Ovary (tissue), 9 donors: ENCODE results near the gene MAOB. TPM values are rescaled to one million over a fixed set of nuclear protein-coding genes. Genes with fewer than 3 reads are reported as not detected.

ENCODE experiments used
- DNase-seq, 5 donors: peaks; one replicate each; pipeline ENCODE4 v3.0.0-alpha.2; 2019 to 2020
- H3K27ac ChIP-seq, 2 donors: fragments of 200-600 bp; one replicate each; pipeline versions ENCODE4 v1.5.1 to v1.8.0; 2019 to 2022
- H3K27me3 ChIP-seq: fragments of 200-600 bp; one replicate; pipeline ENCODE4 v1.8.0; 2022
- H3K36me3 ChIP-seq: fragments of 200-600 bp; sonication (generic); one replicate; pipeline ENCODE4 v1.5.1; 2019
- H3K4me1 ChIP-seq: one replicate; pipeline ENCODE4 v1.8.1; 2013; ENCODE audit warnings: mild to moderate bottlenecking, moderate library complexity; ENCODE audit not compliant: insufficient read depth
- H3K4me3 ChIP-seq: fragments of 200-600 bp; sonication (generic); one replicate; pipeline ENCODE4 v1.5.1; 2017
- H3K9me3 ChIP-seq, 2 donors: fragments of 200-600 bp in 1 of 2; sonication (generic) in 1 of 2; one replicate each; pipeline versions ENCODE4 v1.5.1 to v1.8.1; 2013 to 2019; ENCODE audit warnings: mild to moderate bottlenecking in 1 of 2, moderate library complexity in 1 of 2
- EP300 ChIP-seq: sonication (generic); formaldehyde crosslinking; IDR thresholded peaks from one replicate; pipeline ENCODE4 v1.6.1; 2017; ENCODE audit warnings: antibody characterized with exemption
- POLR2A ChIP-seq: fragments of 450-650 bp; IDR thresholded peaks from one replicate; pipeline ENCODE4 v1.6.1; 2017; ENCODE audit warnings: antibody characterized with exemption, mild to moderate bottlenecking, moderate library complexity
- WGBS, 3 donors: extraction: QIAGEN DNeasy Blood & Tissue Kit in 1 of 3; methylation state at CpG; one replicate each; pipeline versions ENCODE4 v1.1.5 to v1.1.7; 2013 to 2017; 5-methylcytosine and 5-hydroxymethylcytosine counted together
- intact Hi-C, 4 donors: fragments of 100-400 bp; cut with DNase I; formaldehyde crosslinking; loops; one replicate each; pipeline versions ENCODE4 v1.11.0 to v1.15.1; 2022 to 2023
- polyA plus RNA-seq, 2 donors: library from polyadenylated mRNA; stranded (reverse); fragments of 200-250 nt in 1 of 2; fragments of 350-450 nt in 1 of 2; fragmentation: Illumina TruSeq in 1 of 2; extraction: RNeasy Lipid Tissue Mini Kit (QIAGEN cat#74804) in 1 of 2; gene quantifications; one replicate each; pipeline ENCODE4 v1.2.3, GENCODE V29; 2013 to 2014
- total RNA-seq, 7 donors: library from RNA; depleted of rRNA in 2 of 7; stranded (reverse); fragments of >200 nt in 2 of 7; fragmentation: NEBNext Ultra II Directional in 3 of 7; extraction: Animal tissue kit (Norgen Biotek cat#: 25700) in 3 of 7; gene quantifications; one replicate each; pipeline versions ENCODE4 v1.1.0 to v1.2.4, GENCODE V29; 2016 to 2023
- TF ChIP-seq, protein P1 (sequence below), 3 donors: fragments of 450-650 bp in 2 of 3; fragments of 200-600 bp in 1 of 3; IDR thresholded peaks; one replicate each; pipeline versions ENCODE4 v1.5.1 to v1.8.0; 2016 to 2022; ENCODE audit warnings: antibody characterized with exemption in 3 of 3, mild to moderate bottlenecking in 1 of 3
- donor health status: DM: no; HTN: no; CAD: no; lungs with moderate emphysema.
- donor health status: DM: no; HTN: no; CAD: no.
- donor health status: Bipolar disorder and iron deficiency.
- donor health status: DM: yes; HTN: yes; CAD: no.
- donor health status: DM: no; HTN: no; CAD: no.
- donor health status: DM: yes; HTN: yes; CAD: no.

MAOB gene
- total and polyA plus RNA-seq, 9 donors: 57.2 to 322 (median 180) TPM

GRCh38 chrX:43720961-43721360 is 161.3 kb downstream of the MAOB start:
- Histone ChIP-seq H3K36me3 (no peaks in the 10 kb centered on the region), H3K27ac (no peak overlapping the region), H3K27me3 (no peaks in the 10 kb centered on the region), H3K4me3 (no peak overlapping the region), H3K4me1 (no peaks in the 10 kb centered on the region), H3K9me3 (no peaks in the 10 kb centered on the region)
- intact Hi-C loops: no loop called here
- no peak for DNase-seq
- TF ChIP-seq POLR2A (no peak), EP300 (no peak)
- TF ChIP-seq, protein P1, sequence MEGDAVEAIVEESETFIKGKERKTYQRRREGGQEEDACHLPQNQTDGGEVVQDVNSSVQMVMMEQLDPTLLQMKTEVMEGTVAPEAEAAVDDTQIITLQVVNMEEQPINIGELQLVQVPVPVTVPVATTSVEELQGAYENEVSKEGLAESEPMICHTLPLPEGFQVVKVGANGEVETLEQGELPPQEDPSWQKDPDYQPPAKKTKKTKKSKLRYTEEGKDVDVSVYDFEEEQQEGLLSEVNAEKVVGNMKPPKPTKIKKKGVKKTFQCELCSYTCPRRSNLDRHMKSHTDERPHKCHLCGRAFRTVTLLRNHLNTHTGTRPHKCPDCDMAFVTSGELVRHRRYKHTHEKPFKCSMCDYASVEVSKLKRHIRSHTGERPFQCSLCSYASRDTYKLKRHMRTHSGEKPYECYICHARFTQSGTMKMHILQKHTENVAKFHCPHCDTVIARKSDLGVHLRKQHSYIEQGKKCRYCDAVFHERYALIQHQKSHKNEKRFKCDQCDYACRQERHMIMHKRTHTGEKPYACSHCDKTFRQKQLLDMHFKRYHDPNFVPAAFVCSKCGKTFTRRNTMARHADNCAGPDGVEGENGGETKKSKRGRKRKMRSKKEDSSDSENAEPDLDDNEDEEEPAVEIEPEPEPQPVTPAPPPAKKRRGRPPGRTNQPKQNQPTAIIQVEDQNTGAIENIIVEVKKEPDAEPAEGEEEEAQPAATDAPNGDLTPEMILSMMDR (IDR thresholded peaks at IDR 0.05): no peak
- 62 to 69% (median 64%) methylated on average over 1 of the region's 1 CpG for WGBS, 3 donors

- Histone ChIP-seq H3K9me3 (no peaks in the 10 kb centered on the region), H3K4me3 (no peak overlapping the region), H3K4me1 (no peaks in the 10 kb centered on the region), H3K27me3 (no peaks in the 10 kb centered on the region), H3K27ac (no peak overlapping the region), H3K36me3 (no peaks in the 10 kb centered on the region)
- TF ChIP-seq EP300 (no peak), POLR2A (no peak)
- TF ChIP-seq, protein P1 (IDR thresholded peaks at IDR 0.05): no peak
- intact Hi-C loops: no loop called here
- no peak for DNase-seq
- WGBS, 3 donors: 64 to 70% (median 70%) methylated on average over 3 of the region's 3 CpGs
These were observed 162.2 kb downstream of the MAOB start for GRCh38 chrX:43720082-43720481.

DNA sequence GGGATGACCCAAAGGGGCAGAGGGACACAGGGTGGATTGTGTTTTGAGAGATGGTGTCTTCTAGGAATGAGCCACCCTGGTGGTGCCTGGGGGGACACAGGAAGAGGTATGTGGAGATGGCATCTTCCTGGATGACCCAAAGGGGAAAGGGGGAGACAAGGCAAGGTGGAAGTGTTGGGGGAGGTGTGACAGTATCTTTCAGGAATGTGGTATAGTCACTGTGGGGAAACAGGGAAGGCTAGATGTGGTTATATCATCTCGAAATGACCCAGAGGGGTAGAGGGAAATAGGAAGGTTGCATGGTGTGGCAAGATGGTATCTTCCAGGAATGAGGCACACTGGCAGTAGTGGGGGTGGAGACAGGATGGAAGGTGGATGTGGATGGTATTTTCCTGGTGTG is 163.3 kb downstream of the MAOB start:
- Histone ChIP-seq H3K9me3 (no peaks in the 10 kb centered on the region), H3K27ac (no peak overlapping the region), H3K27me3 (no peaks in the 10 kb centered on the region), H3K4me3 (no peak overlapping the region), H3K36me3 (no peaks in the 10 kb centered on the region), H3K4me1 (no peaks in the 10 kb centered on the region)
- WGBS, 3 donors: 53 to 80% (median 58%) methylated on average over 1 of the region's 1 CpG
- intact Hi-C loops: no loop called here
- no peak for DNase-seq
- TF ChIP-seq POLR2A: no peak
- TF ChIP-seq, protein P1 (IDR thresholded peaks at IDR 0.05): no peak
- no peak for TF ChIP-seq EP300

DNA sequence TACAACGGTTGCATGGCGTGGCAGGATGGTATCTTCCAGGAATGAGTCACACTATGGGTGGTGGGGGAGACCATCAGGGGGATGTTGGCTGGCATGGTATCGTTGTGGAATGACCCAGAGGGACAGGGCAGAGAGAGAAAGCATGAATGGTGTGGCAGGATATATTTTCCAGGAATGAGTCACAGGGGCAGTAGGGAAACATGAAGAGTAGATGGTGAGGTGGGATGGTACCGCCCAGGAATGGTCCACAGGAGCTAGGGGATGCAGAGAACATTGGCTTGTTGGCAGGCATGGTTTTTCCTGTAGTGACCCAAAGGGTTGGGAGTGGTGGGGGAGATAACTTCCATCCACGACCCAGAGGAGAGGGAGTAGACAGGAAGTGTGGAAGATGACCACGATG is 163.7 kb downstream of the MAOB start:
- TF ChIP-seq POLR2A: no peak
- no peak for TF ChIP-seq EP300
- TF ChIP-seq, protein P1 (IDR thresholded peaks at IDR 0.05): no peak
- Histone ChIP-seq H3K36me3 (no peaks in the 10 kb centered on the region), H3K9me3 (no peaks in the 10 kb centered on the region), H3K27ac (no peak overlapping the region), H3K4me1 (no peaks in the 10 kb centered on the region), H3K4me3 (no peak overlapping the region), H3K27me3 (no peaks in the 10 kb centered on the region)
- WGBS, 3 donors: 74 to 78% (median 76%) methylated on average over 6 of the region's 6 CpGs
- intact Hi-C loops: no loop called here
- no peak for DNase-seq

GRCh38 chrX:43718081-43718480 is 164.2 kb downstream of the MAOB start:
- no peak for DNase-seq
- H3K9me3 ChIP-seq: no peaks in the 10 kb centered on the region
- no peaks in the 10 kb centered on the region for H3K27me3 ChIP-seq
- intact Hi-C loops: no loop called here
- TF ChIP-seq, protein P1 (IDR thresholded peaks at IDR 0.05): no peak
- TF ChIP-seq POLR2A (no peak), EP300 (no peak)
- H3K4me3 ChIP-seq: no peak overlapping the region
- 92 to 97% (median 95%) methylated on average over 1 of the region's 1 CpG for WGBS, 3 donors
- H3K36me3 ChIP-seq: no peaks in the 10 kb centered on the region
- H3K4me1 ChIP-seq: no peaks in the 10 kb centered on the region
- H3K27ac ChIP-seq: no peak overlapping the region
